Activated naive CD4-positive, alpha-beta T cell treated with anti-CD3 and anti-CD28 coated beads, Interleukin-2, amount 50 U/mL, for 24 hours (primary cell): ENCODE data around the gene CELA1.
A peak's percentile ranks its signal among the peaks of the same experiment; 100 is the strongest.

Source experiments
- H3K27ac Mint-ChIP-seq: one replicate; pipeline ENCODE4 v1.8.0; 2021; ENCODE audit warnings: mild to moderate bottlenecking, mixed read lengths
- H3K27me3 Mint-ChIP-seq: one replicate; pipeline ENCODE4 v1.8.0; 2021; ENCODE audit warnings: mixed read lengths
- H3K36me3 Mint-ChIP-seq: one replicate; pipeline ENCODE4 v1.8.0; 2021; ENCODE audit warnings: mixed read lengths
- H3K4me1 Mint-ChIP-seq: one replicate; pipeline ENCODE4 v1.8.0; 2021; ENCODE audit warnings: mixed read lengths
- H3K4me3 Mint-ChIP-seq: one replicate; pipeline ENCODE4 v1.8.0; 2021; ENCODE audit warnings: mild to moderate bottlenecking, mixed read lengths
- H3K9me3 Mint-ChIP-seq: one replicate; pipeline ENCODE4 v1.8.0; 2021; ENCODE audit warnings: mixed read lengths

The CELA1 gene

GRCh38 chr12:51362747-51363342 is 16.4 kb upstream of the CELA1 start:
- H3K27me3 Mint-ChIP-seq: no peaks in the 10 kb centered on the region
- no peak overlapping the region for H3K4me3 Mint-ChIP-seq
- H3K4me1 Mint-ChIP-seq: peaks cover 10% of the 10 kb centered on the region
- peaks cover 14% of the 10 kb centered on the region for H3K36me3 Mint-ChIP-seq
- H3K27ac Mint-ChIP-seq: no peak overlapping the region
- H3K9me3 Mint-ChIP-seq: no peaks in the 10 kb centered on the region

GRCh38 chr12:51362307-51362706 is 15.8 kb upstream of the CELA1 start:
- H3K9me3 Mint-ChIP-seq: no peaks in the 10 kb centered on the region
- H3K4me1 Mint-ChIP-seq: peaks cover 4% of the 10 kb centered on the region
- no peaks in the 10 kb centered on the region for H3K27me3 Mint-ChIP-seq
- no peak overlapping the region for H3K27ac Mint-ChIP-seq
- H3K36me3 Mint-ChIP-seq: peaks cover 14% of the 10 kb centered on the region
- H3K4me3 Mint-ChIP-seq: no peak overlapping the region

GRCh38 chr12:51361161-51362016 is 14.9 kb upstream of the CELA1 start:
- Mint-ChIP-seq H3K27me3 (no peaks in the 10 kb centered on the region), H3K36me3 (peaks cover 16% of the 10 kb centered on the region), H3K27ac (peak overlapping the region; percentile 46), H3K4me1 (peaks cover 7% of the 10 kb centered on the region), H3K9me3 (no peaks in the 10 kb centered on the region), H3K4me3 (no peak overlapping the region)

- peaks cover 4% of the 10 kb centered on the region for H3K4me1 Mint-ChIP-seq
These were observed 13.8 kb upstream of the CELA1 start for GRCh38 chr12:51360315-51360714.

GRCh38 chr12:51359851-51360250 is 13.4 kb upstream of the CELA1 start:
- no peaks in the 10 kb centered on the region for H3K9me3 Mint-ChIP-seq
- H3K27ac Mint-ChIP-seq: no peak overlapping the region
- no peak overlapping the region for H3K4me3 Mint-ChIP-seq
- no peaks in the 10 kb centered on the region for H3K27me3 Mint-ChIP-seq
- peaks cover 16% of the 10 kb centered on the region for H3K36me3 Mint-ChIP-seq
- H3K4me1 Mint-ChIP-seq: peaks cover 4% of the 10 kb centered on the region

More at GRCh38 chr12:51360315-51360714, 13.8 kb upstream of the CELA1 start:
- Mint-ChIP-seq H3K27me3 (no peaks in the 10 kb centered on the region), H3K4me3 (no peak overlapping the region), H3K36me3 (peaks cover 16% of the 10 kb centered on the region), H3K27ac (no peak overlapping the region), H3K9me3 (no peaks in the 10 kb centered on the region)

GRCh38 chr12:51358496-51358895 is 12.0 kb upstream of the CELA1 start:
- Mint-ChIP-seq H3K36me3 (peaks cover 16% of the 10 kb centered on the region), H3K27ac (no peak overlapping the region), H3K27me3 (no peaks in the 10 kb centered on the region), H3K9me3 (no peaks in the 10 kb centered on the region), H3K4me1 (peaks cover 4% of the 10 kb centered on the region), H3K4me3 (no peak overlapping the region)

GRCh38 chr12:51357374-51358047 is 11.0 kb upstream of the CELA1 start:
- no peaks in the 10 kb centered on the region for H3K27me3 Mint-ChIP-seq
- no peak overlapping the region for H3K4me3 Mint-ChIP-seq
- H3K27ac Mint-ChIP-seq: no peak overlapping the region
- H3K36me3 Mint-ChIP-seq: peaks cover 14% of the 10 kb centered on the region
- H3K4me1 Mint-ChIP-seq: peaks cover 4% of the 10 kb centered on the region
- no peaks in the 10 kb centered on the region for H3K9me3 Mint-ChIP-seq

GRCh38 chr12:51351913-51352532 is 5.5 kb upstream of the CELA1 start:
- Mint-ChIP-seq H3K27me3 (no peaks in the 10 kb centered on the region), H3K36me3 (peaks cover under 1% of the 10 kb centered on the region), H3K9me3 (no peaks in the 10 kb centered on the region), H3K27ac (peak overlapping the region; percentile 79), H3K4me1 (peaks cover 6% of the 10 kb centered on the region), H3K4me3 (no peak overlapping the region)

GRCh38 chr12:51349026-51349425 is 2.5 kb upstream of the CELA1 start:
- H3K9me3 Mint-ChIP-seq: no peaks in the 10 kb centered on the region
- H3K4me1 Mint-ChIP-seq: peaks cover 4% of the 10 kb centered on the region
- H3K4me3 Mint-ChIP-seq: no peak overlapping the region
- H3K27me3 Mint-ChIP-seq: no peaks in the 10 kb centered on the region
- H3K36me3 Mint-ChIP-seq: no peaks in the 10 kb centered on the region
- no peak overlapping the region for H3K27ac Mint-ChIP-seq

- H3K9me3 Mint-ChIP-seq: no peaks in the 10 kb centered on the region
These were observed 1.6 kb upstream of the CELA1 start for GRCh38 chr12:51348116-51348515.

GRCh38 chr12:51345681-51346080 is 798 bp downstream of the CELA1 start:
- H3K27me3 Mint-ChIP-seq: no peaks in the 10 kb centered on the region
- no peaks in the 10 kb centered on the region for H3K36me3 Mint-ChIP-seq
- H3K4me1 Mint-ChIP-seq: peaks cover 11% of the 10 kb centered on the region
- no peak overlapping the region for H3K4me3 Mint-ChIP-seq
- H3K27ac Mint-ChIP-seq: no peak overlapping the region
- no peaks in the 10 kb centered on the region for H3K9me3 Mint-ChIP-seq

More at GRCh38 chr12:51348116-51348515, 1.6 kb upstream of the CELA1 start:
- Mint-ChIP-seq H3K36me3 (no peaks in the 10 kb centered on the region), H3K27ac (no peak overlapping the region), H3K4me3 (no peak overlapping the region), H3K4me1 (peaks cover 4% of the 10 kb centered on the region), H3K27me3 (no peaks in the 10 kb centered on the region)

- no peak overlapping the region for H3K4me3 Mint-ChIP-seq
- peaks cover 19% of the 10 kb centered on the region for H3K4me1 Mint-ChIP-seq
- no peaks in the 10 kb centered on the region for H3K27me3 Mint-ChIP-seq
- no peak overlapping the region for H3K27ac Mint-ChIP-seq
- H3K36me3 Mint-ChIP-seq: no peaks in the 10 kb centered on the region
- H3K9me3 Mint-ChIP-seq: no peaks in the 10 kb centered on the region
These were observed 3.3 kb downstream of the CELA1 start for GRCh38 chr12:51343201-51343600.

- Mint-ChIP-seq H3K4me1 (peaks cover 19% of the 10 kb centered on the region), H3K4me3 (no peak overlapping the region), H3K36me3 (no peaks in the 10 kb centered on the region), H3K9me3 (no peaks in the 10 kb centered on the region), H3K27me3 (no peaks in the 10 kb centered on the region), H3K27ac (no peak overlapping the region)
These were observed 4.1 kb downstream of the CELA1 start for GRCh38 chr12:51342416-51342815.

GRCh38 chr12:51341251-51342007 is 5.0 kb downstream of the CELA1 start:
- no peaks in the 10 kb centered on the region for H3K27me3 Mint-ChIP-seq
- no peaks in the 10 kb centered on the region for H3K36me3 Mint-ChIP-seq
- peaks cover 19% of the 10 kb centered on the region for H3K4me1 Mint-ChIP-seq
- no peaks in the 10 kb centered on the region for H3K9me3 Mint-ChIP-seq
- peak overlapping the region; percentile 31 for H3K27ac Mint-ChIP-seq
- H3K4me3 Mint-ChIP-seq: peak overlapping the region; percentile 47

GRCh38 chr12:51339750-51340149 is 6.7 kb downstream of the CELA1 start:
- H3K27ac Mint-ChIP-seq: no peak overlapping the region
- no peaks in the 10 kb centered on the region for H3K9me3 Mint-ChIP-seq
- no peaks in the 10 kb centered on the region for H3K27me3 Mint-ChIP-seq
- peaks cover 22% of the 10 kb centered on the region for H3K4me1 Mint-ChIP-seq
- H3K4me3 Mint-ChIP-seq: no peak overlapping the region
- no peaks in the 10 kb centered on the region for H3K36me3 Mint-ChIP-seq
